BLaER1 treated with 17β-estradiol and CSF1 and Interleukin-3, amounts not matched to agents 10 nM and 100 nM (cell line): ENCODE measurements around the gene ATP1B3.

Source experiments
- H3K27ac ChIP-seq, 11 experiments: shearing (Covaris generic); formaldehyde crosslinking; 2 replicates each; pipeline ENCODE4 v1.8.1; 2022
- H3K27me3 ChIP-seq, 11 experiments: shearing (Covaris generic); formaldehyde crosslinking; 2 replicates each; pipeline ENCODE4 v1.8.1; 2022
- H3K36me3 ChIP-seq, 11 experiments: shearing (Covaris generic); formaldehyde crosslinking; 2 replicates each; pipeline ENCODE4 v1.8.1; 2022
- H3K4me1 ChIP-seq, 10 experiments: shearing (Covaris generic); formaldehyde crosslinking; 2 replicates each; pipeline ENCODE4 v1.8.1; 2022
- H3K4me2 ChIP-seq, 11 experiments: shearing (Covaris generic); formaldehyde crosslinking; 2 replicates each; pipeline ENCODE4 v1.8.1; 2022
- H3K4me3 ChIP-seq, 10 experiments: shearing (Covaris generic); formaldehyde crosslinking; 2 replicates each; pipeline ENCODE4 v1.8.1; 2022
- H3K9ac ChIP-seq, 11 experiments: shearing (Covaris generic); formaldehyde crosslinking; 2 replicates each; pipeline ENCODE4 v1.8.1; 2022
- H3K9me3 ChIP-seq, 11 experiments: shearing (Covaris generic); formaldehyde crosslinking; replicated peaks in 1 of 11; 2 replicates each; pipeline ENCODE4 v1.8.1; 2022
- H4K20me1 ChIP-seq, 11 experiments: shearing (Covaris generic); formaldehyde crosslinking; 2 replicates each; pipeline ENCODE4 v1.8.1; 2022
- Cebpa-rat ChIP-seq, 11 experiments: shearing (Covaris generic); IDR thresholded peaks; 2 replicates each; pipeline ENCODE4 v1.8.1; 2022

The ATP1B3 gene

DNA sequence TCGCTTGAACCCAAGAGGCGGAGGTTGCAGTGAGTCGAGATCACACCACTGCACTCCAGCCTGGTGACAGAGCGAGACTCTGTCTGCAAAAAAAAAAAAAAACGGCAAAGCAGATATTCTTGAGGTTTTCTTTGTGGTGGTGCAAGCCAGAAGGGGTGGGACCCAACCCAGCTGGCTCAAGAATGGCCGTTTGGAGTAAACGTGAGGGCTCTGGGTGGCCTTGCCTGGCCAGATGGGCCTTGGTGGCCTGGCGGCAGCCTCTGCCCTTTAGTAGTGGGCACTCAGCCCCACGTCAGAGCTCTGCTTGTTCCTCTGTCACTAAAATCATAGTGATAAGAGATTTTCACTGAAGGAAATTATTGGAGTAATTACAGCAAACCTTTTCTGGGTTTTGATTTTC, 50.5 kb downstream of the ATP1B3 start:
- Histone ChIP-seq H3K4me2 (no peak overlapping the region), H3K27ac (no peak overlapping the region), H3K4me1 (peaks cover 9 to 20% (median 13%) of the 10 kb centered on the region in 10 experiments), H4K20me1 (peaks cover 0 to 13% (median 0%) of the 10 kb centered on the region in 11 experiments; a peak in 5 of 22 replicates), H3K9me3 (no peaks in the 10 kb centered on the region), H3K27me3 (no peaks in the 10 kb centered on the region), H3K4me3 (no peak overlapping the region), H3K36me3 (peaks cover 64 to 75% (median 69%) of the 10 kb centered on the region in 11 experiments), H3K9ac (no peak overlapping the region)
- no peak for TF ChIP-seq Cebpa-rat (IDR thresholded peaks at IDR 0.05)

- peaks cover 46 to 57% (median 50%) of the 10 kb centered on the region in 11 experiments for H3K36me3 ChIP-seq
Observed at GRCh38 chr3:141928631-141929270, 52.3 kb downstream of the ATP1B3 start.

DNA sequence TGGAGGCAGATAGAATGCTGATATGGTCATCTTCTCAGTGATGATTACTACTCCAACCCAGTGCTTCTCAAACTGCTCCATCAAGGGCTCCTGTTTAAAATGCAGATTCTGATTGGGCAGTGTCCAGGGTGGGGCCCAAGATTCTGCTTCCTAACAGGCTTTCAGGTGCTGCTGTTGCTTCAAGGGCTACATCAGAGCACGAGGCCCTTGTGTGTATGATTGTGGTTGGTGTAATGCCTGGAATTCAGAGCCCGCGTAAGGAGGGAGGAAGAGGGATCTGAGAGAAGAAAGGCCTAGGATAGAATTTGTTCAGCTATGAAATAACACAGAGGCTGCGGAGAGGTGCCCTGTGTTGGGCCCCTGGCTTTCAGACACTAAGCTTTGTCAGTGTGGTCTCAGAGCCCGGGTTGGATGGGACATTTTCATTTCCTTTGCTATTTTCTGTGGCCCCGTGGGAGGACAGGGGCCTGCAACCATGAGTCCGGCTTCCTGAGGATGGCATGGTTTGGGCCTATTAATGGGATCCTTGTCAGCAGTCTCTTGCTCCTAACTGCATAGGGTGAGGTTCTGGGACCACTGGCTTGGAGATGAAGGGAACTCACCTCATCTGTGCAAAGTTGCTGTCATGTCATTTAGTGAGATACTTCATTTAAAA, 53.0 kb downstream of the ATP1B3 start:
- TF ChIP-seq Cebpa-rat (IDR thresholded peaks at IDR 0.05), result no peak
- no peaks in the 10 kb centered on the region for H3K9me3 ChIP-seq
- peak overlapping the region; percentile 18 to 70 (median 45); a peak in 19 of 22 replicates for H3K4me2 ChIP-seq
- H3K27ac ChIP-seq, result peak overlapping the region in 2 of 11 experiments; percentile 12 to 13; a peak in 1 of 22 replicates
- H3K27me3 ChIP-seq, result no peaks in the 10 kb centered on the region
- peaks cover 17 to 23% (median 20%) of the 10 kb centered on the region in 10 experiments for H3K4me1 ChIP-seq
- H3K9ac ChIP-seq, result no peak overlapping the region
- peaks cover 0 to 13% (median 0%) of the 10 kb centered on the region in 11 experiments; a peak in 5 of 22 replicates for H4K20me1 ChIP-seq
- H3K36me3 ChIP-seq, result peaks cover 38 to 49% (median 43%) of the 10 kb centered on the region in 11 experiments
- no peak overlapping the region for H3K4me3 ChIP-seq

More at GRCh38 chr3:141928631-141929270, 52.3 kb downstream of the ATP1B3 start:
- Histone ChIP-seq H4K20me1 (peaks cover 0 to 13% (median 0%) of the 10 kb centered on the region in 11 experiments; a peak in 5 of 22 replicates), H3K4me3 (no peak overlapping the region), H3K27ac (no peak overlapping the region), H3K4me2 (peak overlapping the region; percentile 18 to 70 (median 45); a peak in 19 of 22 replicates), H3K9me3 (no peaks in the 10 kb centered on the region), H3K4me1 (peaks cover 12 to 20% (median 17%) of the 10 kb centered on the region in 10 experiments), H3K27me3 (no peaks in the 10 kb centered on the region), H3K9ac (no peak overlapping the region)
- TF ChIP-seq Cebpa-rat (IDR thresholded peaks at IDR 0.05), result no peak

GRCh38 chr3:141930801-141931200, 54.4 kb downstream of the ATP1B3 start:
- Histone ChIP-seq H3K27ac (no peak overlapping the region), H4K20me1 (peaks cover 0 to 13% (median 0%) of the 10 kb centered on the region in 11 experiments; a peak in 3 of 22 replicates), H3K36me3 (peaks cover 25 to 36% (median 30%) of the 10 kb centered on the region in 11 experiments), H3K9me3 (no peaks in the 10 kb centered on the region), H3K27me3 (no peaks in the 10 kb centered on the region), H3K4me2 (no peak overlapping the region), H3K9ac (no peak overlapping the region), H3K4me1 (peaks cover 17 to 23% (median 20%) of the 10 kb centered on the region in 10 experiments), H3K4me3 (no peak overlapping the region)
- TF ChIP-seq Cebpa-rat (IDR thresholded peaks at IDR 0.05), result no peak

GRCh38 chr3:141933421-141934300, 57.2 kb downstream of the ATP1B3 start:
- Histone ChIP-seq H3K27me3 (no peaks in the 10 kb centered on the region), H3K4me3 (no peak overlapping the region), H3K27ac (no peak overlapping the region; a peak in 1 of 22 replicates), H4K20me1 (peaks cover 0 to 7% (median 0%) of the 10 kb centered on the region in 11 experiments; a peak in 2 of 22 replicates), H3K4me2 (peak overlapping the region in 6 of 11 experiments; percentile 8 to 36 (median 26); a peak in 7 of 22 replicates), H3K36me3 (peaks cover 0 to 8% (median 4%) of the 10 kb centered on the region in 11 experiments; a peak in 12 of 22 replicates), H3K9me3 (no peaks in the 10 kb centered on the region), H3K4me1 (peaks cover 12 to 22% (median 18%) of the 10 kb centered on the region in 10 experiments), H3K9ac (no peak overlapping the region)
- no peak for TF ChIP-seq Cebpa-rat (IDR thresholded peaks at IDR 0.05)

DNA sequence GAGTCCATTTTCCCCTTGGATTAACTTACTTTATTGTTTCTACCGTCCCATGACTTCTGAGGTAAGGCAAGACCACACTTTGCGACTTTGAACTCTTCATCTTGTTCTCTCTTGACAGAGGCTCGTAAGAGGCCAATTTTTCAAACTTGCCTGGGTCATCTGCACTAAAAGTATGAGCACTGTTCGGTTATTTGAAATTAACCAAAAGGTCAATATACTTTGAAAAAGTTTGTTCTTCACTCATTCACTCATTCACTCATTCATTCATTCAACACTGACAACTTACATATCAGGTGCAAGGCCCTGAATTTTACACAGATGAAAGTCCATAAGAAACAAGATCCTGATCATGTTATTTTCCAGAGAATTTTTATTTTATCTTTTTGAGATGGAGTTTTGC, 57.9 kb downstream of the ATP1B3 start:
- Histone ChIP-seq H3K9me3 (no peaks in the 10 kb centered on the region), H4K20me1 (peaks cover 0 to under 1% (median 0%) of the 10 kb centered on the region in 11 experiments; a peak in 1 of 22 replicates), H3K4me2 (peak overlapping the region in 6 of 11 experiments; percentile 8 to 36 (median 26); a peak in 5 of 22 replicates), H3K9ac (no peak overlapping the region), H3K27ac (no peak overlapping the region), H3K36me3 (peaks cover 0 to 2% (median 0%) of the 10 kb centered on the region in 11 experiments; a peak in 1 of 22 replicates), H3K27me3 (no peaks in the 10 kb centered on the region), H3K4me3 (no peak overlapping the region), H3K4me1 (peaks cover 5 to 15% (median 12%) of the 10 kb centered on the region in 10 experiments)
- no peak for TF ChIP-seq Cebpa-rat (IDR thresholded peaks at IDR 0.05)

GRCh38 chr3:141938011-141938500, 61.6 kb downstream of the ATP1B3 start:
- TF ChIP-seq Cebpa-rat (IDR thresholded peaks at IDR 0.05), result no peak
- no peak overlapping the region for H3K9ac ChIP-seq
- H3K27ac ChIP-seq, result no peak overlapping the region
- H3K4me1 ChIP-seq, result peaks cover 8 to 16% (median 11%) of the 10 kb centered on the region in 10 experiments; a peak in 18 of 20 replicates
- H4K20me1 ChIP-seq, result no peaks in the 10 kb centered on the region
- no peaks in the 10 kb centered on the region for H3K27me3 ChIP-seq
- H3K9me3 ChIP-seq, result no peaks in the 10 kb centered on the region
- no peaks in the 10 kb centered on the region for H3K36me3 ChIP-seq
- no peak overlapping the region for H3K4me3 ChIP-seq
- H3K4me2 ChIP-seq, result no peak overlapping the region

DNA sequence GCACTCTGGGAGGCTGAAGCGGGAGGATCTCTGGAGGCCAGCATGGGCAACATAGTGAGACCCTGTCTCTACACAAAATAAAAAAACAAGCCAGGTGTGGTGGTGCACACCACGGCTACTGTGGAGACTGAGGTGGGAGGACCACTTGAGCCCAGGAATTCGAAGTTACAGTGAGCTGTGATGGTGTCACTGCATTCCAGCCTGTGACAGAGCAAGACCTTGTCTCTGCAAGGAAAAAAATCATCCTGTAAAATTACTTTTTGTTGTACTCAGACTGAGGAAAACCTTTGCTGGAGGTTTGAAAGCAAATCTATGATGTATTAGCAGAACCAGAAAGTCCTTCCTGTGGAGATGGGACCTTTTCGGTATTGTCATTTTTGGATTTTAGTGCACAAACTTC, 63.3 kb downstream of the ATP1B3 start:
- Histone ChIP-seq H4K20me1 (no peaks in the 10 kb centered on the region), H3K27ac (no peak overlapping the region), H3K4me2 (peak overlapping the region in 3 of 11 experiments; percentile 45 to 52 (median 49); a peak in 6 of 22 replicates), H3K9me3 (no peaks in the 10 kb centered on the region), H3K4me1 (peaks cover 0 to 16% (median 3%) of the 10 kb centered on the region in 10 experiments; a peak in 8 of 20 replicates), H3K36me3 (no peaks in the 10 kb centered on the region), H3K27me3 (no peaks in the 10 kb centered on the region), H3K4me3 (no peak overlapping the region), H3K9ac (no peak overlapping the region)
- TF ChIP-seq Cebpa-rat (IDR thresholded peaks at IDR 0.05), result no peak
